AG09319 (cell line): Measurements from ENCODE around the gene VWC2L.

Experiments
- DNase-seq: peaks from one replicate; pipeline ENCODE4 v3.0.0-alpha.2; 2010; ENCODE audit warnings: low read depth; ENCODE audit errors: extremely low read depth
- CTCF ChIP-seq: IDR thresholded peaks from 2 replicates; pipeline ENCODE4 v1.5.1; 2011; ENCODE audit warnings: low read depth, mild to moderate bottlenecking, inconsistent platforms, low read length, moderate library complexity

VWC2L gene

GRCh38 chr2:214533541-214533940 lies 122.7 kb downstream of the VWC2L start:
- no peak for DNase-seq
- TF ChIP-seq CTCF, result no peak

GRCh38 chr2:214536625-214537024 lies 125.8 kb downstream of the VWC2L start:
- DNase-seq, result no peak
- no peak for TF ChIP-seq CTCF

GRCh38 chr2:214537929-214538328 lies 127.1 kb downstream of the VWC2L start:
- no peak for TF ChIP-seq CTCF
- DNase-seq, result no peak

- no peak for TF ChIP-seq CTCF
- no peak for DNase-seq
Measured at GRCh38 chr2:214542295-214542694, 131.4 kb downstream of the VWC2L start.

GRCh38 chr2:214542866-214543265 lies 132.0 kb downstream of the VWC2L start:
- no peak for TF ChIP-seq CTCF
- DNase-seq, result no peak

GRCh38 chr2:214543386-214543955 lies 132.6 kb downstream of the VWC2L start:
- DNase-seq, result no peak
- TF ChIP-seq CTCF, result no peak

GRCh38 chr2:214545898-214546542 lies 135.2 kb downstream of the VWC2L start:
- no peak for DNase-seq
- no peak for TF ChIP-seq CTCF
